HG03039 (cell line): ENCODE measurements around the gene MPHOSPH10.
"Not testable (repeated sequence)": the region's sequence is repeated elsewhere in the genome, so short reads cannot be mapped to it uniquely, and the experiment has no call there.

Experiments
- ATAC-seq: cut with Tn5 transposase; IDR thresholded peaks from one replicate; pipeline ENCODE4 v1.9.1; 2021; ENCODE audit warnings: mild to moderate bottlenecking, moderate library complexity; ENCODE audit not compliant: unreplicated experiment

Gene MPHOSPH10, protein sequence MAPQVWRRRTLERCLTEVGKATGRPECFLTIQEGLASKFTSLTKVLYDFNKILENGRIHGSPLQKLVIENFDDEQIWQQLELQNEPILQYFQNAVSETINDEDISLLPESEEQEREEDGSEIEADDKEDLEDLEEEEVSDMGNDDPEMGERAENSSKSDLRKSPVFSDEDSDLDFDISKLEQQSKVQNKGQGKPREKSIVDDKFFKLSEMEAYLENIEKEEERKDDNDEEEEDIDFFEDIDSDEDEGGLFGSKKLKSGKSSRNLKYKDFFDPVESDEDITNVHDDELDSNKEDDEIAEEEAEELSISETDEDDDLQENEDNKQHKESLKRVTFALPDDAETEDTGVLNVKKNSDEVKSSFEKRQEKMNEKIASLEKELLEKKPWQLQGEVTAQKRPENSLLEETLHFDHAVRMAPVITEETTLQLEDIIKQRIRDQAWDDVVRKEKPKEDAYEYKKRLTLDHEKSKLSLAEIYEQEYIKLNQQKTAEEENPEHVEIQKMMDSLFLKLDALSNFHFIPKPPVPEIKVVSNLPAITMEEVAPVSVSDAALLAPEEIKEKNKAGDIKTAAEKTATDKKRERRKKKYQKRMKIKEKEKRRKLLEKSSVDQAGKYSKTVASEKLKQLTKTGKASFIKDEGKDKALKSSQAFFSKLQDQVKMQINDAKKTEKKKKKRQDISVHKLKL

GRCh38 chr2:71130152-71130904 is at the start of gene MPHOSPH10, which contains the start of gene MCEE:
MPHOSPH10 (plus strand) TSS chr2:71130634; CDS start chr2:71130666, 32 bp downstream.
MCEE (minus strand) TSS chr2:71130229; CDS start chr2:71130219, 10 bp downstream.
- ATAC-seq: peak; percentile 84

DNA sequence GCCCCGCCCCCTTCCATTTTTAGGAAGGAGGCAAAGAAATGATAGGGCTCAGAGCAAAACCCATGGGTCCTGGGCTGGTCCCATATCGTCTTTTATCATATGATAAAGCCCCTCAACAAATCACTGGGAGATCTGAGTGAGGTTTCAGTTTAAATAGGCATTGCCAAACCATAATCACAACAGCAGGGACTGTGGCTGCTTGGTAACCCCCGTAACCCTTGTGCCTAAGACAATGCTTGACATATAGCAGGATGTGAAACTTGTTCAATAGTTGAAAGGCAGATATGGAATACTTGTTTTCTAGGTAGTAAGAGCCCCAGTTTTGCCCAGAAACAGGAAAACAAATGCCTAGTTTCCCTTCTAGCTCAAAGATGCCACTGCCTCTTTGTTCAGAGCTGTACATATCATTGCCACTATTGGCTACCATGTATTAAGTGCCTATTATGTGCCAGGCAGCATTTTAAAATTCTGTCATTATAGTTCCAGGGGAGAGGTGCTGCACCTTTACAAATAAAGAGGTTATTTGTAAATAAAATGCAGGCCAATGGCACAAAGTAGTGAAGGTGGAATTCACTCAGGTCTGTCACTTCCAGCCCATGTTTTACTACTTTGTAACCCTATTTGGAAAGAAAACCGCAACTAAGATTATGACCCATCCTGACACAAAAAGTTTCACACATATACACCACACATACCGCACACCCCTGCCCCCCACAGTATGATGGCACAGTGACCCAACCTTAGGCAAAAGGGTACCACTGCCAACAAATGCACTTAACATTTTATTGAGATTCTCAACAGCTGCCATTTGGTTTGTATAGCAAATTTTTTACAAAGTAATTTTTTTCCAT is 47.8 kb upstream of the MPHOSPH10 start:
- ATAC-seq: no peak

- not testable (repeated sequence) for ATAC-seq
Observed at GRCh38 chr2:71083297-71083696, 47.1 kb upstream of the MPHOSPH10 start.

DNA sequence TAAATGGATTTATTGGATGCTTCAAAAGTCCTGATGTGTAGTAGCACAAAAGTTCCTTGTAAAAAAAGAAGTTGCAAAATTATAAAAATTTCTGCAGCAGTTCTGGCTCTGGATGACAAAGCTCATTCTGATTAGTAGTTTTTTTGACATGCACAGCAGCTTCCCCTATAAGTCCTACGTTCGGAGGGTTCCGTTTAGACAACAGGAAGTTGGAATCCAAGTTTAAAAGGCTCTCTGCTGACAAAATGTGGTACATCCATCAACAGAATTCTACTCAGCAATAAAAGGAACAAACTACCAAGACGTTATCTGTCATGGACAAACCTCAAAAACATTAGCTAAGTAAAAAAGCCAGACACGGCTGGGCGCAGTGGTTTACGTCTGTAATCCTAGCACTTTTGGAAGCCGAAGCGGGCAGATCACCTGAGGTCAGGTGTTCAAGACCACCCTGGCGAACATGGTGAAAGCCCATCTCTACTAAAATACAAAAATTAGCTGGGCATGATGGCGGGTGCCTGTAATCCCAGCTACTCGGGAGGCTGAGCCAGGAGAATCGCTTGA is 46.6 kb upstream of the MPHOSPH10 start:
- ATAC-seq: not testable (repeated sequence)

- ATAC-seq: not testable (repeated sequence)
Observed at GRCh38 chr2:71085325-71086003, 45.0 kb upstream of the MPHOSPH10 start.

DNA sequence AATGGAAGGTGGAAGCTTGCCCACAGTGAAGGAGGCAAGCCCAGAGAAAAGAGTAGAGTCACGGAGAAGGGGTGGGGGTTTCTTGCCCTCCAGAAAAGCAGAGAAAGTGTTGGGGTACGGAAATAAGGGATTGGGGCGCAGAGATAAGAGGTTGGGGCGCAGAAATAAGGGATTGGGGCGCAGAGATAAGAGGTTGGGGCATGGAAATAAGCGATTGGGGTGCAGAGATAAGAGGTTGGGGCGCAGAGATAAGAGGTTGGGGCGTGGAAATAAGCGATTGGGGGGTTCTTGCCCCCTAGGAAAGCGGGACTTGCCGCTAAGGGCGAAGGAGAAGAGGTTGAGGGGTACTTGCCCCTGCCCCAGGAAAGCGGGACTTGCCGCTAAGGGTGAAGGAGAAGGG is 41.0 kb upstream of the MPHOSPH10 start:
- not testable (repeated sequence) for ATAC-seq

DNA sequence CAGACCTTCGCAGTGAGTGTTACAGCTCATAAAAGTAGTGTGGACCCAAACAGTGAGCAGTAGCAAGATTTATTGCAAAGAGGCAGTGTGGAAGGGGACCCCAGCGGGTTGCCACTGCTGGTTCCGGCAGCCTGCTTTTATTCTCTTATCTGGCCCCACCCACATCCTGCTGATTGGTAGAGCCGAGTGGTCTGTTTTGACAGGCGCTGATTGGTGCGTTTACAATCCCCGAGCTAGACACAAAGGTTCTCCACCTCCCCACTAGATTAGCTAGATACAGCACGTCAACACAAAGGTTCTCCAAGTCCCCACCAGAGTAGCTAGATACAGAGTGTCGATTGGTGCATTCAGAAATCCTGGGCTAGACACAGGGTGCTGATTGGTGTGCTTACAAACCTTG is 38.6 kb upstream of the MPHOSPH10 start:
- ATAC-seq: not testable (repeated sequence)

- not testable (repeated sequence) for ATAC-seq
Observed at GRCh38 chr2:71092491-71093260, 37.8 kb upstream of the MPHOSPH10 start.

DNA sequence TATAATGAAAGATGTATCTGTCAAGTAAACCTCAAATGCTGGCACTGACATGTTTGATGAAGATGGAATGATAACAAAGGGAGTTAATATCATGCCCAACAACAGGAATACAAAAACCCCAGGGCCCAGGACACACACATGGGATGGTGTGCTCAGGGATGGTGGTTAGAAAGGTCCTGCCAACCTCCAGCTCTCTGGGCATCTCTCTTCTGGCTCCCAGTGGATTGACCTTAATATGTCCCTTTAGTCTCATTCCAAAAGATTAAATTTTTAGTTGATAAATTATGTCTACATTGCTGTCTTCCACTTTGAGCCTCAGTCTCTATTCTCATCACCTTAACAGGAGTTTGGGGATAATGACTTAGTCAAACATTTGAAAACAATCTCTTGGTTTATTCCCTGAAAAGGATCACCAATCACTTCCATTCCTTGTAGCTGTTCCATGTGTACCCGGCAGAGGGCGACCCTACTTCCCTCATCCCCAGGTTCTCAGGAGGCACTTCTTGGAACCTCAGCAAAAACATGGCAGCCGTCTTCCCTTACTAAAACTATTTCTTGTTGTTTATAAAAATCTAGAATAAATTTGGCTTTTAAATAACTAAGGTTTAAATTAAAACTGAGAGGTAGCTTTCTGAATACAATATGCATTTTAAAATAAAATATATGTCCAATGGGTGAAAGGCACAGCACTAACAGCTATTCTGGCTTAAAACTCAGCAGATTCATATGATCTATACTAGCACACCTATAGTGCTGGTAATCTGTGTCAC is 30.1 kb upstream of the MPHOSPH10 start:
- no peak for ATAC-seq

DNA sequence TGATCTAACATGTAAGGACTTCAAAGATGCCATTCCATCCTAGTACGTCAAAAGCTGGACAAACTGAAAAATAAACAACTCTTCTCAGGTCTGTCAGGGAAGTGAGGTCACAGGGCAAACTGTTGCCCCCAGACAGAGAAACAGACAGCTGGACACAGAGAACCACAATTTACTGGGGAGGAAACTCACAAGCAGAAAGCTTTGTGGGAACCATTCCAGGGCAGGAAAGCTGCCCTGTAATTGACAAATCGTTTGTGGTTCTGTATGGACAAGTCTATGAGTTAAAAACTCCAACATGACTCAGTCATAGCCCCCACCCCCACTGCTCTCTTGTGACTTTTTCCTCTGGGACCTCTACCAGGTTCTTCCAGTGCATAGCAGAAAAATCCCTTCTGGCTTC is 28.8 kb upstream of the MPHOSPH10 start:
- ATAC-seq: no peak

GRCh38 chr2:71102981-71103681 is 27.3 kb upstream of the MPHOSPH10 start:
- no peak for ATAC-seq

DNA sequence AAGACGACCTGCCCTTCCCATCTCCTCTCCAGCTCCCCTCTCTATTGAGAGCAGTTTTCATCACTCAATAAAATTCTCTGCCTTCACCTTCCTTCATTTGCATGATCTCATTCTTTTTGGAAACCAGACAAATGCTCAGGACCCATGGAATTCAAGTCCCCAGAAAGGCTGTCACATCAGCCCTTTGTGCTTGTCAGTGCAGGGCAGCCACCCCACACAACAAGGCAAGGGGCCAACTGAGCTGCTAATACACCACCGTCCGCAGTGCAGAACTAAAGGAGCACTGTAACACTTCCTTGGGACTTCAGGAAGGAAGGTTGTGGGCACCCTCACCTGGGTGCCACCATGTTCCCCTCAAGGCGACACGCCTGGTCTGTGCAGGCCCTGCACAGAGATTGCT is 26.6 kb upstream of the MPHOSPH10 start:
- no peak for ATAC-seq

- not testable (repeated sequence) for ATAC-seq
Observed at GRCh38 chr2:71106463-71106862, 24.0 kb upstream of the MPHOSPH10 start.

GRCh38 chr2:71108091-71108490 is 22.3 kb upstream of the MPHOSPH10 start:
- no peak for ATAC-seq

GRCh38 chr2:71113843-71114242 is 16.6 kb upstream of the MPHOSPH10 start:
- ATAC-seq: no peak

DNA sequence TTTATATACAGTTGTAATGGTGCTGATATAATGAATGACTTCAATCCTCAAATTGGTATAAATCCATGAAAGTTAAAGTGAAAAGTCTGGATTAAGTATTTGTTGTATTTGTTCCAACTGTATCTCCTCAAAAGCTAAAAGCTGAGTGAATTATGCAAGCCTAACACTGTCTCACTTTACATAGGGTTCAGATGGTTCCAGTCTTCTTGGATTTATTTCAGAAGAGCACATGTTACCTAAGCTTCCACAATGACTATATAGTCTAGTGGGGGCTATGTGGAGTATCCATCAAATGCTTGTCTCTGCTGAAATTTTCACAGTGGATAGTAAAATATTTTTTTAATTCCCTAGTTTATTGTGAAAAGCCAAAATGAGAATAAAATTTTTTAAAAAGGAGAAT is 13.4 kb upstream of the MPHOSPH10 start:
- ATAC-seq: no peak

- no peak for ATAC-seq
Observed at GRCh38 chr2:71120195-71120594, 10.2 kb upstream of the MPHOSPH10 start.
